Measurements from ENCODE around the gene ACIN1.

Gene ACIN1

GRCh38 chr14:23025151-23025814, 69.7 kb downstream of the ACIN1 start:
- POLR2A ChIA-PET, result no interaction called here
- CTCF ChIA-PET, result interaction anchor here (0.9 to 3.6 kb wide), 8 partner anchors 11 to 50 kb away, joined by 3 to 19 read pairs (median 3); partner anchors contain the start of gene CDH24
- no peak for DNase-seq (ENCODE audit: extremely low spot score)
- no peak for TF ChIP-seq CTCF (IDR thresholded peaks at IDR 0.05; ENCODE audit: control extremely low read depth, extremely low read depth, low read depth, missing control alignments)

GRCh38 chr14:23024612-23025075, 70.3 kb downstream of the ACIN1 start:
- ChIA-PET CTCF (interaction anchor here (1.4 to 3.6 kb wide), 7 partner anchors 10 to 50 kb away, joined by 3 to 19 read pairs (median 9); partner anchors contain the start of gene CDH24), POLR2A (no interaction called here)
- DNase-seq (ENCODE audit: extremely low spot score), result no peak
- no peak for TF ChIP-seq CTCF (IDR thresholded peaks at IDR 0.05; ENCODE audit: control extremely low read depth, extremely low read depth, low read depth, missing control alignments)

GRCh38 chr14:23023795-23024152, 71.2 kb downstream of the ACIN1 start:
- DNase-seq (ENCODE audit: extremely low spot score), result no peak
- ChIA-PET CTCF (interaction anchor here (1.0 to 3.6 kb wide), 7 partner anchors 11 to 49 kb away, joined by 3 to 19 read pairs (median 9); partner anchors contain the start of genes CDH24 and PSMB5), POLR2A (interaction anchor here (1.0 kb wide), 1 partner anchor 9 kb away, joined by 3 read pairs; no protein-coding TSS in a partner anchor)
- no peak for TF ChIP-seq CTCF (IDR thresholded peaks at IDR 0.05; ENCODE audit: control extremely low read depth, extremely low read depth, low read depth, missing control alignments)

GRCh38 chr14:23023022-23023794, 71.7 kb downstream of the ACIN1 start:
- POLR2A ChIA-PET, result interaction anchor here (1.0 kb wide), 1 partner anchor 10 kb away, joined by 3 read pairs; no protein-coding TSS in a partner anchor
- no peak for DNase-seq (ENCODE audit: extremely low spot score)
- CTCF ChIA-PET, result interaction anchor here (1.0 to 3.6 kb wide), 6 partner anchors 11 to 45 kb away, joined by 4 to 19 read pairs (median 10); partner anchors contain the start of genes CDH24 and PSMB5
- no peak for TF ChIP-seq CTCF (IDR thresholded peaks at IDR 0.05; ENCODE audit: control extremely low read depth, extremely low read depth, low read depth, missing control alignments)

GRCh38 chr14:23021889-23022442, 73.0 kb downstream of the ACIN1 start:
- ChIA-PET POLR2A (interaction anchor here (0.6 kb wide), 1 partner anchor 454 kb away, joined by 6 read pairs; no protein-coding TSS in a partner anchor), CTCF (interaction anchor here (1.1 to 2.5 kb wide), 7 partner anchors 15 to 452 kb away, joined by 3 to 12 read pairs (median 4); partner anchors contain the start of genes AJUBA and CDH24)
- DNase-seq (ENCODE audit: extremely low spot score), result no peak
- TF ChIP-seq CTCF (IDR thresholded peaks at IDR 0.05; ENCODE audit: control extremely low read depth, extremely low read depth, low read depth, missing control alignments), result no peak

- POLR2A ChIA-PET, result interaction anchor here (0.6 kb wide), 1 partner anchor 454 kb away, joined by 6 read pairs; no protein-coding TSS in a partner anchor
- CTCF ChIA-PET, result interaction anchor here (1.1 to 2.5 kb wide), 8 partner anchors 14 to 451 kb away, joined by 3 to 12 read pairs (median 4); partner anchors contain the start of genes AJUBA and CDH24
- no peak for TF ChIP-seq CTCF (IDR thresholded peaks at IDR 0.05; ENCODE audit: control extremely low read depth, extremely low read depth, low read depth, missing control alignments)
- no peak for DNase-seq (ENCODE audit: extremely low spot score)
These were observed 73.5 kb downstream of the ACIN1 start for GRCh38 chr14:23021434-23021833.
